ENCODE measurements around the gene REXO4. TPM values are rescaled to one million over a fixed set of nuclear protein-coding genes. Genes with fewer than 3 reads are reported as not detected.

Gene REXO4
- total and polyA plus RNA-seq, 2 of the 4 experiments (the other 2 are of a cell fraction), result 16.1 to 21.8 TPM

- Histone ChIP-seq H3K14ac (replicated peaks; ENCODE audit: low read depth, low read length) (no peak overlapping the region), H4K20me1 (ENCODE audit: insufficient read depth, low read length) (no peaks in the 10 kb centered on the region), H3K9me1 (ENCODE audit: insufficient read depth, low read length) (0 out of 2 replicates have a peak, but pooled peaks cover 4% of the 10 kb centered on the region), H2BK5ac (ENCODE audit: low read depth, low read length, poor library complexity, severe bottlenecking) (no peak overlapping the region), H2AK9ac (replicated peaks; ENCODE audit: low read depth, low read length, poor library complexity) (no peak overlapping the region), H3K27me3 (ENCODE audit: control insufficient read depth, insufficient read depth, low read length) (no peaks in the 10 kb centered on the region), H2AFZ (replicated peaks; ENCODE audit: low read length, poor library complexity) (no peak overlapping the region), H4K91ac (ENCODE audit: insufficient read depth, low read depth, low read length) (no peak overlapping the region), H3K79me1 (ENCODE audit: low read depth in 1 of 2, low read length in 2 of 2) (peaks cover 0 to 6% of the 10 kb centered on the region in 2 experiments; a peak in 2 of 4 replicates), H3K18ac (ENCODE audit: low read depth, low read length) (no peak overlapping the region), H3K36me3 (ENCODE audit: control insufficient read depth, insufficient read depth, low read length) (no peaks in the 10 kb centered on the region), H2AK5ac (ENCODE audit: low read depth, low read length) (no peak overlapping the region), H3K4me3 (ENCODE audit: insufficient read depth, low read depth, low read length) (no peak overlapping the region), H3K56ac (ENCODE audit: extremely low read depth, insufficient read depth, low read length) (no peak overlapping the region), H3K4me1 (ENCODE audit: control insufficient read depth, insufficient read depth, low read length) (peaks cover 7% of the 10 kb centered on the region; the same call in 1 of the 2 replicates), H3K9ac (ENCODE audit: low read depth, low read length) (no peak overlapping the region), H3K4me2 (ENCODE audit: low read depth, low read length) (no peak overlapping the region), H2BK15ac (ENCODE audit: low read depth, low read length) (no peak overlapping the region), H2BK120ac (ENCODE audit: low read depth, low read length) (no peak overlapping the region), H3K27ac (ENCODE audit: insufficient read depth, low read length) (no peak overlapping the region), H2BK20ac (ENCODE audit: low read depth, low read length) (no peak overlapping the region), H3K23ac (ENCODE audit: low read depth, low read length) (no peak overlapping the region), H4K5ac (ENCODE audit: low read depth, low read length) (no peak overlapping the region), H4K8ac (ENCODE audit: low read depth in 2 of 2, low read length in 2 of 2) (no peak overlapping the region), H3K4ac (ENCODE audit: low read depth, low read length) (no peak overlapping the region), H3K9me3 (ENCODE audit: control insufficient read depth, insufficient read depth, low read length) (no peaks in the 10 kb centered on the region)
- dilution Hi-C loops (cut with HindIII; ENCODE audit: low sequenced_read_pairs, unreplicated experiment) (no loop called here), intact Hi-C loops (cut with micrococcal nuclease) (loop anchor here (5.0 kb wide), 1 partner anchor 35 kb away; the partner anchor contains the start of gene ADAMTS13), in situ Hi-C loops (cut with MboI; ENCODE audit: low sequenced_read_pairs) (no loop called here)
- 64% methylated on average over 4 of the region's 13 CpGs; no CpG with 5 or more reads in 1 of the 2 experiments for WGBS, 2 experiments (ENCODE audit: extremely low coverage in 2 of 2, insufficient read length in 1 of 2)
- TF ChIP-seq BHLHE40 (IDR thresholded peaks at IDR 0.05; ENCODE audit: low read depth, low read length) (no peak), SMC3 (IDR thresholded peaks at IDR 0.05; ENCODE audit: low read depth, low read length) (no peak), RFX5 (IDR thresholded peaks at IDR 0.05; ENCODE audit: low read depth, low read length) (no peak), MAZ (IDR thresholded peaks at IDR 0.05; ENCODE audit: borderline replicate concordance, low read depth, low read length) (no peak), POLR2A (IDR thresholded peaks at IDR 0.05; ENCODE audit: low read depth, low read length) (no peak), CHD1 (IDR thresholded peaks at IDR 0.05; ENCODE audit: low read depth, low read length) (no peak), RCOR1 (IDR thresholded peaks at IDR 0.05; ENCODE audit: insufficient replicate concordance, low read length) (no peak), NFE2L2 (IDR thresholded peaks at IDR 0.05; ENCODE audit: low read depth, low read length) (no peak), ELK1 (IDR thresholded peaks at IDR 0.05; ENCODE audit: borderline replicate concordance, low read depth, low read length) (no peak), RAD21 (IDR thresholded peaks at IDR 0.05; ENCODE audit: low read length) (no peak), MXI1 (IDR thresholded peaks at IDR 0.05; ENCODE audit: borderline replicate concordance, low read depth, low read length) (no peak), MAFK (IDR thresholded peaks at IDR 0.05; ENCODE audit: low read depth, low read length) (no peak), CEBPB (IDR thresholded peaks at IDR 0.05; ENCODE audit: low read depth, low read length) (no peak), CTCF (conservative IDR thresholded peaks at IDR 0.05; ENCODE audit: low read depth, low read length) (no peak), FOS (IDR thresholded peaks at IDR 0.05; ENCODE audit: low read depth, low read length) (no peak)
- ATAC-seq (ENCODE audit: low read depth) (no peak), DNase-seq (no peak)
- ChIA-PET CTCF (no interaction called here), POLR2A (ENCODE audit: unreplicated experiment) (no interaction called here)
- no TSS peak for BruUV-seq (replicated peaks)
Measured at GRCh38 chr9:133457233-133457632, 39.4 kb upstream of the REXO4 start.
